Umbilical cord (tissue), 2 donors: ENCODE results near the gene KIAA1217. TPM values are rescaled to one million over a fixed set of nuclear protein-coding genes. Genes with fewer than 3 reads are reported as not detected.

Experiments
- DNase-seq: peaks from one replicate; pipeline ENCODE4 v3.0.0-alpha.2; 2015; ENCODE audit warnings: low spot score
- total RNA-seq: library from RNA; depleted of rRNA; stranded (reverse); fragments of >200 nt; gene quantifications from one replicate; pipeline ENCODE4 v1.2.3, GENCODE V29; 2014; ENCODE audit warnings: low replicate concordance; ENCODE audit not compliant: insufficient read depth

Gene KIAA1217
- total RNA-seq, 1 donor from 2014 or later, result 32.0 TPM

- DNase-seq, result no peak
Observed at GRCh38 chr10:24542314-24543270, 333.7 kb downstream of the KIAA1217 start.

GRCh38 chr10:24544776-24545175 is 335.8 kb downstream of the KIAA1217 start:
- no peak for DNase-seq

DNA sequence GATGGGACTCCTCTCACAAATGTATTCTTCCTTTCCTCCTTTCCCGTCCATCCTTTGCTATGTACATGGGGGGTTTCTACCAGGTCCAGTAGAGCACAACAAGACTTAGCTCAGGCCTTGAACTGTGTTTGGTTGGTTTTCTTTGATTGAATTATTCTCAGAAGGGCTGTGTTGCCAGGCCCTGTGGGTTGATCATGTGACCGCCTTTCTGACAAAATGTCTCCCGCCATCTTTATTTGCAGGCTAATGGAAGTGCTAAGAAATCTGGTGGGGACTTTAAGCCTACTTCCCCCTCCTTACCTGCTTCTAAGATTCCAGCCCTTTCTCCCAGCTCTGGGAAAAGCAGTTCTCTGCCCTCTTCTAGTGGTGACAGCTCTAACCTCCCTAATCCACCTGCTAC is 336.6 kb downstream of the KIAA1217 start:
- DNase-seq, result no peak

DNA sequence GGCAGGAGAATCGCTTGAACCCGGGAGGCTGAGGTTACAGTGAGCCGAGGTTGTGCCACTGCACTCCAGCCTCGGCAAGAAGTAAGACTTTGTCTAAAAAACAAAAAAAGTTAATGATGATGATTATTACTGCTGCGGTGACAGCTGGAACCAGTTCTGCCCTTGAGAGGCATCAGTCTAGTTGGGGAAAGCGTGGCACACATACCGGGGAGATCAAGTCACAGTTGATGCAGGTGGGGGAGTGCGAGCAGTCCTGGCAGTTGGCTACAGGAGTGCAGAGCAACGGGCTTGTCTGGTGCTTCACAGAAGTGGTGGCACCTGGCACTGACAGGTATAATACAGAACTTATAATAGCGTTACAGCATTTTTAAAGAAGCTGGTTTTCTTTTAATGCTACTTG is 341.7 kb downstream of the KIAA1217 start:
- DNase-seq, result no peak

- DNase-seq, result no peak
Observed at GRCh38 chr10:24551161-24551560, 342.2 kb downstream of the KIAA1217 start.

DNA sequence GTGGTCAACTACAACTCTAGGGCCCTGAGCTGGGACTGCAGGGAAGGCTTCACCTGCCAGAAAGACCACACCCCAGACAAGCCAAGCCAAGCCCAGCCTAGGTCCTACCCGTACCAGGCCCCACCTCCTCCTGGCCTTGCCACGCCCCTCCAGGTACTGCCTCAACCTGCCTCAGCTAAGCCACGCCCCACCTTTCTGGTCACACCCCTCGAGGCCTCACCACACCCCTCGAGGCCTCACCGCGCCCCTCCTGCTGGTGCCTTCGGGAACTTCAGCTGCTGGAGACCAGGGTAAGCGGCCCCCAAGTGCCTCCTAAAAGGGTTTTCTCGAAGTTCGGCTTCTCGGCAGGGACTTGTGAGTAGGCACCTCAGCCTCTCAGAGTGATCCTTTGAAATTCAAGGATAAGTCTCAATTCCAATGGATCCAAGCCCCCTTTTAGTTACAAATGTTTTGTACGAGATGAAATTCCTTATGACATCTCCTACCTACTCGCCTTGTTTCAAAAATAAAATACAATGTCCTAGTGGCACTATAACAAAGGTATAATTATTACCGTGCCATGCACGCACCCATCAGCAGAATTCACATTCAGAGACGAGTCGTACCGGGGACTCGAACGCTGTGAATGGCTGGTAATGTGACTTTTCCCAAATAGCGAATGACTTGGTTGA is 343.5 kb downstream of the KIAA1217 start:
- peak; percentile 8 for DNase-seq

- DNase-seq, result no peak
Observed at GRCh38 chr10:24553051-24553612, 344.2 kb downstream of the KIAA1217 start.

- DNase-seq, result no peak
Observed at GRCh38 chr10:24554036-24554435, 345.1 kb downstream of the KIAA1217 start.

DNA sequence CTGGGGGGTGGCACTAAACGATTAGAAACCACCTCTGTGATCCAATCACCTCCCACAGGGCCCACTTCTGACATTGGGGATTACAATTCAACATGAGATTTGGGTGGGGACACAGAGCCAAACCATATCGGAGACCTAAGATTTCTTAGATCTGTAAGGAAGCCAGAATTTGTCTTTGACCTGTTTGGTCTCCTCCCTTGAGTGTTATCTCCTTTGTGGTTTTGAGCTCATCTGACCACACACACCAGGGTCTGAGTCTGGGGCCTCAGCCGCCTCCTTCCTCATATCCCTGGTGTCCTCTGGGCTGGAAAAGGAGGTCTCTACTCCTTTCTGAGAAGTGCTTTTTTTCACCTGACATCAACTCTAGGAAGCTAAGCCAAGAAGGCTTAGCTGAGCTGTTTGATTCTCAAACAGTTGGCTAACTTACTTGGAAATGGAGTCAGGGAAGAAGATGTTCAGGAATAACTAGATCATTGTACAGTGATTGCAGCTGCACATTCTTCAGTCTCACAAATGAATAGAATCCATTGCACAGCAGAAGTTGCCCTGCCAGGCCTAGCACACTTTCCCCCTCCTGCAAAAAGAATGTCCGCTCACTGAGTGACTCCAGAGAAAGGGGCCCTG is 347.3 kb downstream of the KIAA1217 start:
- DNase-seq, result peak; percentile 40

GRCh38 chr10:24556750-24557742 is 348.1 kb downstream of the KIAA1217 start:
- DNase-seq, result peak; percentile 67

DNA sequence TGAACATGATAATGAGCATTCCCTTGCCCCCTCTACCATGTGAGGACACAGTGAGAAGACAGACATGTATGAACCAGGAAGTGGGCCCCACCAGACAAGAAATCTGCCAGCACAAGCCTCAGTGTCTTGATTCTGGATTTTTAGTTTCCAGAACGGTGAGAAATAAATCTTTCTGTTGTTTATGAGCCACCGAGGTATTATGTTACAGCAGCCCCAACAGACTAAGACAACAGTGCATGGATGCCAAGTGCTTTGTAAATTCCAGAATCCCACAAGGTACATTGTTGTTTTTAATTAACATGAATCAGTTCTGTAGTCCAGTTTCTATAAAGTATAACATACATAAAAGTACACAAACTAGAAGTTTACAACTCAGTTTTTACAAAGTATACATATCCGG is 352.5 kb downstream of the KIAA1217 start:
- no peak for DNase-seq

- no peak for DNase-seq
Observed at GRCh38 chr10:24568042-24568441, 359.1 kb downstream of the KIAA1217 start.

DNA sequence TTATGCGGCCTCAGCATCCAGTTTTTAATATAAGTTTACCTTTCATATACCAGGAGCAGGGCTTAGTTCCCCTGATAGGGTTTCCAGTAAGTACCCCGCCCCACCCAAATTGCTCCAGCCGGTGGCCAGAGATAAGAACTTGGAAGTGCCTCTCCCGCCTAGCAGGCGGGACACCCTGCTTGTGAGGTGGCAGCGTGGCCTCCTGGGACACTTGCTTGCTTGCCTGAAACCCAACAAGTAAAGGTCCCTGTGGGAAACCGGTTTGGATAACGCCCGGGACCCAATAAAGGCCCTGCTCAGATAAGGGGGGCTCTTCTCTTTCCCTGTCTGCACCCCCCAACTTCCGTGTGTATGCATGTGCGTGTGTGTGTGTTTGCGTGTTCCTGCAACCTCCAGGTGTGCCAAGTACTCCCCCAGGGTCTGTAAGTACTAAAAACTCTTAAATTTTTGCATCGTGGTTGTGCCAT is 360.4 kb downstream of the KIAA1217 start:
- no peak for DNase-seq

DNA sequence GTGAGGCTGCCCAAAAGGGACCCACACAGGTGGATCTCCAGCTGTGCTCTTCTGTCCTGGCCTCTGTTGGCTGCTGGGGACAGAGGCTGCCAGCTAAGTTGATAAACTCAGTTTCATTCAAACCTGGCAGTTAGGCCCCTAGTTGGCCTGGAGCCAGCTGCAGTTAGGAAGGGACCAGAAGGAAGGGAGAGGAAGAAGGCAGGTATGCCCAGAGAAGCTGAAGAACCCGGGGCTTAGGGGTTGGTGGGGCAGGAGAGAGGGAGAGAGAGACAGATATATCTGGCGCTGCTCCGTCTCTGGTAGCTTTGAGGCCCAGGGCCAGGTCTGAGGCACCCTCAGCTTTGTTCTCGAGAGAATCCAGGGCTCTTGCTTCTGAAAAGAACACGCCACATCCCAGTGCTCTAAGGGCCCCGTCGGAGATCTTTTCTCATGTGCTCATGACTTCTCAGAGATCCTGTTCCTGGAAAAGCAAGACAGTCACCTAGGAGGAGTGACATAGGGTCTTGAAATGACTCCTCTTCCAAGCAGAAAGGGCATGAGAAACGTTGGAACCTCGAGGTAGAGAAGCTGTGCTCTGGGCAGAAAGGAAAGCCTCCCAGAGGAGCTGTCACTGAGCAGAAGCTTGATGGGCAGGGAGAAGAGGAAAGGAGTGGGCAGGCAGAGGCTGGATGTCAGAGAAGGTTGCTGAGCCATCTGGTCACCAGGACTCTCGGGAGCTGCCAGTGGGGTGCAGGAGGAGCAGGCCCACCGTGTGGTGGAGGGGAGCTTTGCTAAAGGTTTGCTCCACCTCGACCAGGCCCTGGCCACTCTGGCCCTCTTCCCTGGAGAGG is 361.1 kb downstream of the KIAA1217 start:
- no peak for DNase-seq

DNA sequence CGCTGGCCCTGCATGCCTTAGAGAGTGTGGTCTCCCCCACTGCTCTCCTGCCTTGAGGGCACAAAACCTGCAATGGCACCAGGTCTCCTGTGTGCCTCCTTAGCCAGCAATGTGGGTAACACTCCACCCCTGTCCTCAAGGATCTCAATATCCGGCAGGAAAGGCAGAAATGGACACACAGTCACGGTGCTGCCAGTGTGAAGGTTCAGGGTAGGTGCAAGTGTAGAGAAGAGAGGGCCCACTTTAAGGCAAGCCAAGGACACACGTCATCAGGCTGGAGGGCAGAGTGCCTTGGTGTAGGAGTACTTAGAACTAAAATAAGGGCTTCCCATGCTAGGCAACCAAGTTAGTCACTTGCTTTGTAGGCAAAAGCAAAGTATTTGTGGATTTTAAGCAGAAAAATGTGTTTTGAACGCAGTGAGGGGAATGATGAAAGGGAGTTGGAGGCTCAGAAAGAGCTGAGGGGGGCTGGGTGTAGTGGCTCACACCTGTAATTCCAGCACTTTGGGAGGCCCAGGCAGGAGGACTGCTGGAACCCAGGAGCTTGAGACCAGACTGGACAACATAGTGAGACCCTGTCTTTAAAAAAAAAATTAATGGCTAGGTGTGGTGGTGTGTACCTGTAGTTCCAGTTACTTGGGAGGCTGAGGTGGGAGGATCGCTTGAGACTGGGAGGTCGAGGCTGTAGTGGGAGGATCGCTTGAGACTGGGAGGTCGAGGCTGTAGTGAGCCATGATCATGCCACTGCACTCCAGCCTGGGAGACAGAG is 361.9 kb downstream of the KIAA1217 start:
- no peak for DNase-seq

GRCh38 chr10:24571870-24572450 is 363.0 kb downstream of the KIAA1217 start:
- DNase-seq, result no peak

DNA sequence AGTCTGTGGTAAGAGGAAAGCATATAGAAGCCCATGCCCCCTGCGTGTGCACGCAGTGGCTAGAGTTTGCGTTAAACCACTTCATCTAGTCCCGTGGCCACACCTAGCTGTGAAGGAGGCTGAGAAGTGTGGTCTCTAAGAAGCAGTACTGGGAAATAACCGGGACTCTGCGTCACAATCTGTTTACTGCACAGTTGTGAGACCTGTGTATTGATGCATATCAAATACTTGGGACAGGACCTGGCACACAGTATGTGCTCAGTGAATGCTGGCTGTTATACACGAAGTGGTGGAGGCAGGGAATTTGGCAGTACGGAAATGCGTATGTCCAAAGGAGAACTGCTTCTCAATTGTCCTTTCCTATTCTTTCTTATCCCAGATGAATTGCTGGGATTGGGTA is 365.2 kb downstream of the KIAA1217 start:
- DNase-seq, result no peak

- DNase-seq, result no peak
Observed at GRCh38 chr10:24574578-24575155, 365.7 kb downstream of the KIAA1217 start.
